Sigmoid colon (tissue), 7 donors: ENCODE measurements around the gene TBCA. TPM values are rescaled to one million over a fixed set of nuclear protein-coding genes. Genes with fewer than 3 reads are reported as not detected.

Experiments
- DNase-seq: peaks from one replicate; pipeline ENCODE4 v3.0.0-alpha.2; 2019
- H3K27ac ChIP-seq, 4 donors: fragments of 200-600 bp; sonication (generic); one replicate each; pipeline ENCODE4 v1.5.1; 2016 to 2019; ENCODE audit warnings: mild to moderate bottlenecking in 1 of 4
- H3K27me3 ChIP-seq, 3 donors: fragments of 200-600 bp; sonication (generic); one replicate each; pipeline ENCODE4 v1.5.1; 2019; ENCODE audit warnings: mild to moderate bottlenecking in 1 of 3
- H3K36me3 ChIP-seq, 4 donors: fragments of 200-600 bp; sonication (generic); one replicate each; pipeline ENCODE4 v1.5.1; 2016 to 2019
- H3K4me1 ChIP-seq, 4 donors: fragments of 200-600 bp; sonication (generic); one replicate each; pipeline ENCODE4 v1.5.1; 2017 to 2019
- H3K4me3 ChIP-seq, 4 donors: fragments of 200-600 bp; sonication (generic); one replicate each; pipeline ENCODE4 v1.5.1; 2017 to 2019; ENCODE audit warnings: mild to moderate bottlenecking in 2 of 4, moderate library complexity in 1 of 4
- H3K9me3 ChIP-seq, 4 donors: fragments of 200-600 bp in 3 of 4; sonication (generic) in 3 of 4; one replicate each; pipeline versions ENCODE4 v1.5.1 to v1.6.1; 2013 to 2019
- EP300 ChIP-seq, 4 donors: sonication (generic); formaldehyde crosslinking; IDR thresholded peaks; one replicate each; pipeline ENCODE4 v1.6.1; 2017; ENCODE audit warnings: antibody characterized with exemption in 4 of 4
- POLR2A ChIP-seq, 2 donors: fragments of 450-650 bp; IDR thresholded peaks; one replicate each; pipeline ENCODE4 v1.6.1; 2016; ENCODE audit warnings: antibody characterized with exemption in 2 of 2, mild to moderate bottlenecking in 2 of 2, moderate library complexity in 2 of 2
- POLR2AphosphoS5 ChIP-seq, 4 donors: sonication (generic); formaldehyde crosslinking; IDR thresholded peaks; one replicate each; pipeline ENCODE4 v1.6.1; 2017; ENCODE audit warnings: antibody characterized with exemption in 4 of 4
- WGBS, 2 donors: extraction: QIAGEN DNeasy Blood & Tissue Kit; methylation state at CpG; one replicate each; pipeline ENCODE4 v1.1.7; 2013; 5-methylcytosine and 5-hydroxymethylcytosine counted together
- intact Hi-C: fragments of 100-400 bp; cut with DNase I; formaldehyde crosslinking; loops from one replicate; pipeline ENCODE4 v1.15.1; 2023
- polyA plus RNA-seq, 3 donors: library from polyadenylated mRNA; stranded (reverse); fragments of 200-250 nt; gene quantifications; one replicate each; pipeline ENCODE4 v1.2.3, GENCODE V29; 2013
- total RNA-seq, 4 donors: library from RNA; depleted of rRNA; stranded (reverse); fragments of >200 nt; gene quantifications; one replicate each; pipeline ENCODE4 v1.1.0, GENCODE V29; 2016
- TF ChIP-seq, protein P1 (sequence below), 4 experiments: fragments of 450-650 bp in 3 of 4; fragments of 200-600 bp in 1 of 4; IDR thresholded peaks; one replicate each; pipeline ENCODE4 v1.5.1; 2016 to 2019; ENCODE audit warnings: antibody characterized with exemption in 4 of 4, mild to moderate bottlenecking in 3 of 4, moderate library complexity in 2 of 4
- donor health status: healthy with polysubstance abuse.
- donor health status: Bipolar disorder and iron deficiency.
- donor health status: healthy.

Gene TBCA
- total and polyA plus RNA-seq, 7 donors = 174 to 240 (median 222) TPM

DNA sequence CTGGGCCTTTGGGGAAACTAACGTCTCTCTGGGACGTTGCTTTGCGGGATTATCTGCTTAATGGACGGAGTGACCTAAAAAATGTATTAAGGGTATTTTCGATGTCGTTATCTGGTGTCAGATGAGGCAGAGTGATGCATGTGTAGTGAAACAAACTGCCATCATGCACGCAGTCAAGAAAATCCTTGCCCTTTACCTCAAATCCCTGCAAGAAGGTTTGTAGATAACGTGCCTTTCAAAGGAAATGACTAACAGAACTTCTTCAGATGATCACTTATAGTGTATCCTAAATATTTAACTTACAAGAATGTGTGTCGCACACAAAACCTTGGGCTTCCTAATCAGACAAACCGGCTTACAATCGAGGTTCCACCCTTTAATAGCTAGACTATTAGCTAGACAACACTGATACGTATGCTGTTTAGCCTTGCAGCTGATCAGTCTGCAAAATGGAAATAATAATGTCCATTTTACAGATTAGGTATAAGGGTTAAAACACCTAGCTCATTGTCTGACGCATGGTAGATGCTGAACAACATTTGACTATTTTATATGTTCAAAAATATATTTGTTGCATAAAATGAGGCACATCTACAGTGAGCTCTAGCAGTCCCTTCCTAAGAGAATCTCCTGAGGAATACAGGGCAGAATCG, 541 bp upstream of the TBCA start:
- peaks cover 0 to 42% (median 31%) of the 10 kb centered on the region in 4 donors for H3K4me1 ChIP-seq
- intact Hi-C loops = loop anchor here (5.0 to 10.0 kb wide), 4 partner anchors 134 to 1458 kb away; partner anchors contain the start of genes JMY, SCAMP1 and WDR41
- H3K27ac ChIP-seq = peak overlapping the region; percentile 94 to 98 (median 96)
- no peak for DNase-seq
- 15 to 27% methylated on average over 14 of the region's 14 CpGs for WGBS, 2 donors
- no peaks in the 10 kb centered on the region for H3K27me3 ChIP-seq
- peak overlapping the region; percentile 56 to 75 (median 71) for H3K4me3 ChIP-seq
- no peaks in the 10 kb centered on the region for H3K36me3 ChIP-seq
- no peak for TF ChIP-seq EP300 (IDR thresholded peaks at IDR 0.05)
- TF ChIP-seq, protein P1, sequence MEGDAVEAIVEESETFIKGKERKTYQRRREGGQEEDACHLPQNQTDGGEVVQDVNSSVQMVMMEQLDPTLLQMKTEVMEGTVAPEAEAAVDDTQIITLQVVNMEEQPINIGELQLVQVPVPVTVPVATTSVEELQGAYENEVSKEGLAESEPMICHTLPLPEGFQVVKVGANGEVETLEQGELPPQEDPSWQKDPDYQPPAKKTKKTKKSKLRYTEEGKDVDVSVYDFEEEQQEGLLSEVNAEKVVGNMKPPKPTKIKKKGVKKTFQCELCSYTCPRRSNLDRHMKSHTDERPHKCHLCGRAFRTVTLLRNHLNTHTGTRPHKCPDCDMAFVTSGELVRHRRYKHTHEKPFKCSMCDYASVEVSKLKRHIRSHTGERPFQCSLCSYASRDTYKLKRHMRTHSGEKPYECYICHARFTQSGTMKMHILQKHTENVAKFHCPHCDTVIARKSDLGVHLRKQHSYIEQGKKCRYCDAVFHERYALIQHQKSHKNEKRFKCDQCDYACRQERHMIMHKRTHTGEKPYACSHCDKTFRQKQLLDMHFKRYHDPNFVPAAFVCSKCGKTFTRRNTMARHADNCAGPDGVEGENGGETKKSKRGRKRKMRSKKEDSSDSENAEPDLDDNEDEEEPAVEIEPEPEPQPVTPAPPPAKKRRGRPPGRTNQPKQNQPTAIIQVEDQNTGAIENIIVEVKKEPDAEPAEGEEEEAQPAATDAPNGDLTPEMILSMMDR (IDR thresholded peaks at IDR 0.05) = no peak
- TF ChIP-seq POLR2AphosphoS5 (IDR thresholded peaks at IDR 0.05) = no peak
- TF ChIP-seq POLR2A (IDR thresholded peaks at IDR 0.05) = no peak
- no peaks in the 10 kb centered on the region for H3K9me3 ChIP-seq

DNA sequence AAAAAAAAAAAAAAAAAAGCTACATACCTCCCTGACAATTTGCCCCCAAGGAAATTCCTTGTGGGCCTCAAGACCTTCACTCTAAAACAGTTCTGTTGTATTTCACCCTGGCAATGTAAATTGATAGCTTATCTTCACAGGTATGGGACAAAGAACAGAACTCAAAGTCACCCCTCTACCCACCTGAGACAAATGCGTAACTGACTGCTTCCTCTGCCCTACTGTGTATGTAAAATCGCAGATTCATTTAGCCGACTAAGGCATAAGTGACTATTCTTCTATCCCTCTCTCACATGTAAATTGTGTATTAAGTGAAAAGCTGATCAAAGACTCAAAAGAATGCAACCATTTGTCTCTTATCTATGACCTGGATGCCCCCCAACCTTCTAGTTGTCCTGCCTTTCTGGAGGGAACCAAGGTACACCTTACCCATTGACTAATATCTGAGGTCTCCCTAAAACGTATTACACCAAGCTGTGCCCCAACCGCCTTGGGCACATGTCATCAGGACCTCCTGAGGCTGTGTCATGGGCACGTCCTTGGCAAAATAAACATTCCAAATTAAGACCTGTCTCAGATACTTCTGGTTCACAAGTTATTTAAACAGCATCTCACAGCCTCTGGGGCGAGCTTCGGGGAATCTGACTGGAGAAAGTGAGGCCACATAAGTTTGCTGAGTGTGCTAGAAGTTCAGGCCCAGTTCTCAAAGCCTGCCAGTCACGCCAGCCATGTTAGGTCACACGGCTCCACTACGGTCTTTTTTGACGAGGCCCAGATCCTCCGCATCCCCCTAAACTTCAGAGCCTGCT, 954 bp downstream of the TBCA start:
- no peaks in the 10 kb centered on the region for H3K36me3 ChIP-seq
- H3K27ac ChIP-seq = peak overlapping the region; percentile 94 to 98 (median 96)
- 9 to 15% methylated on average over 13 of the region's 13 CpGs for WGBS, 2 donors
- peak overlapping the region; percentile 56 to 75 (median 71) for H3K4me3 ChIP-seq
- H3K9me3 ChIP-seq = no peaks in the 10 kb centered on the region
- H3K4me1 ChIP-seq = peaks cover 0 to 52% (median 38%) of the 10 kb centered on the region in 4 donors
- H3K27me3 ChIP-seq = no peaks in the 10 kb centered on the region
- intact Hi-C loops = loop anchor here (2.0 to 10.0 kb wide), 5 partner anchors 76 to 1460 kb away; partner anchors contain the start of genes JMY, SCAMP1 and WDR41
- no peak for DNase-seq
- TF ChIP-seq EP300 (IDR thresholded peaks at IDR 0.05) = no peak
- no peak for TF ChIP-seq POLR2A (IDR thresholded peaks at IDR 0.05)
- TF ChIP-seq POLR2AphosphoS5 (IDR thresholded peaks at IDR 0.05) = no peak
- TF ChIP-seq, protein P1 (IDR thresholded peaks at IDR 0.05) = no peak

DNA sequence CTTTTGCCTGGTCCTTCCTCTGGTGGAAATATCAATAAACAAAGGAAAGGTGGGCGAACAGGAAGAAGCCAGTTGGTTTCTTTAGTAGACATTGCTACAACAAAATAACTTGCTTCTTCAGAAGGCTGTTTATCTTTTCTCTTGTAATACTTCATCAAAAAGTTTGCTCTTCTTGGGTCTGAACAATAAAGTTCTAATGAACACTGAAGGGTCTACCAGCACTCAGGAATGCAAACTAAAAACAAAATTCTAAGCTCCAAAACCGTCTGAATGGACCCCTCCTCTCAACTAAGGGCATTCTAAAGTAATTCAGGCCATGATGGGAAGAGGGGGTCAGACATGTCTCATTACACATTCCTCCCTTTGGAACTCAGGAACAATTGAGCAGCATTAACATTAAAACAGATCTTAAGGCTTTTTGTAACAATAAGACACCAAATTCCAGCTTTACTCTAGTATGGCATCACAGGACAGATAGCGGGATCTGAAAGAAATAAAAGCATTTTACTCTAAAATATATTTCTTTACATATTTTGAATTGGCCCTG, 2.3 kb downstream of the TBCA start:
- H3K36me3 ChIP-seq = peaks cover 0 to 2% (median 0%) of the 10 kb centered on the region in 4 donors
- H3K9me3 ChIP-seq = no peaks in the 10 kb centered on the region
- H3K27ac ChIP-seq = peak overlapping the region in 1 of 4 donors; percentile 94
- DNase-seq = no peak
- WGBS, 2 donors = 73 to 82% methylated on average over 3 of the region's 3 CpGs
- no peak overlapping the region for H3K4me3 ChIP-seq
- intact Hi-C loops = loop anchor here (2.0 to 10.0 kb wide), 2 partner anchors 77 to 1461 kb away; partner anchors contain the start of gene JMY
- H3K27me3 ChIP-seq = no peaks in the 10 kb centered on the region
- peaks cover 0 to 57% (median 41%) of the 10 kb centered on the region in 4 donors for H3K4me1 ChIP-seq
- no peak for TF ChIP-seq POLR2A (IDR thresholded peaks at IDR 0.05)
- no peak for TF ChIP-seq EP300 (IDR thresholded peaks at IDR 0.05)
- TF ChIP-seq, protein P1 (IDR thresholded peaks at IDR 0.05) = no peak
- no peak for TF ChIP-seq POLR2AphosphoS5 (IDR thresholded peaks at IDR 0.05)

DNA sequence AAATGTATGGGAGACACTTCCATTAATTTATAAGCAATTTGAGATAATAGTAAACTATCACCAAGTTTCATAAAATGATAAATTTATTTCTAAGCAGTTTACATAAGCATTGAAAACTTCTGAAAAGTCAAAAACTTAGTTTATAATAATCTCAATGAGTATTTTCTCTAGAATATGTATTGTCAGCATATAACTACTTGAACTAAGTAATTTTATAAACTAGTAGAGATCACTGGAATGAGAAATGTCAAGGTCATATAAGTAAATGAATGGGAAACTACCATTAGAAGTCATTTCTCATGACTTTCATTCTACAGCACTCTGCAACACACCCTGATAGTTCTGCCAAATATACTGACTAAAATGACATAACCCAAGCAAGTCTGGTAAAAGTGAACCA, 3.4 kb downstream of the TBCA start:
- H3K27me3 ChIP-seq = no peaks in the 10 kb centered on the region
- intact Hi-C loops = loop anchor here (10.0 kb wide), 1 partner anchor 1462 kb away; the partner anchor contains the start of gene JMY

More for the DNA sequence above, 3.4 kb downstream of the TBCA start:
- Histone ChIP-seq H3K4me3 (no peak overlapping the region), H3K36me3 (peaks cover 0 to 10% (median 0%) of the 10 kb centered on the region in 4 donors), H3K9me3 (no peaks in the 10 kb centered on the region), H3K4me1 (peaks cover 0 to 62% (median 41%) of the 10 kb centered on the region in 4 donors), H3K27ac (no peak overlapping the region)
- DNase-seq = no peak
- no peak for TF ChIP-seq POLR2A (IDR thresholded peaks at IDR 0.05)
- no peak for TF ChIP-seq EP300 (IDR thresholded peaks at IDR 0.05)
- TF ChIP-seq POLR2AphosphoS5 (IDR thresholded peaks at IDR 0.05) = no peak
- TF ChIP-seq, protein P1 (IDR thresholded peaks at IDR 0.05) = no peak
